ENCODE measurements around the gene SLC13A2.

Gene SLC13A2

GRCh38 chr17:28541439-28541838, 68.0 kb downstream of the SLC13A2 start:
- no peak for TF ChIP-seq ZNF37A (tag by site-specific recombination; IDR thresholded peaks at IDR 0.05)
- no peak for TF ChIP-seq ZNF664 (tag by site-specific recombination; IDR thresholded peaks at IDR 0.05)
- no peak for TF ChIP-seq BCL11B (tag by site-specific recombination; IDR thresholded peaks at IDR 0.05; ENCODE audit: low read depth)
- no peak for TF ChIP-seq ZNF768 (tag by site-specific recombination; IDR thresholded peaks at IDR 0.05)
- TF ChIP-seq KLF16 (tag by site-specific recombination; IDR thresholded peaks at IDR 0.05): no peak
- no peak for TF ChIP-seq KLF1 (tag by site-specific recombination; IDR thresholded peaks at IDR 0.05)
- TF ChIP-seq ZNF311 (tag by site-specific recombination; IDR thresholded peaks at IDR 0.05; ENCODE audit: borderline replicate concordance): no peak
- no peak for TF ChIP-seq INSM2 (tag by site-specific recombination; IDR thresholded peaks at IDR 0.05)
- TF ChIP-seq ZNF266 (tag by site-specific recombination; IDR thresholded peaks at IDR 0.05; ENCODE audit: low read depth): no peak
- TF ChIP-seq, protein P1, sequence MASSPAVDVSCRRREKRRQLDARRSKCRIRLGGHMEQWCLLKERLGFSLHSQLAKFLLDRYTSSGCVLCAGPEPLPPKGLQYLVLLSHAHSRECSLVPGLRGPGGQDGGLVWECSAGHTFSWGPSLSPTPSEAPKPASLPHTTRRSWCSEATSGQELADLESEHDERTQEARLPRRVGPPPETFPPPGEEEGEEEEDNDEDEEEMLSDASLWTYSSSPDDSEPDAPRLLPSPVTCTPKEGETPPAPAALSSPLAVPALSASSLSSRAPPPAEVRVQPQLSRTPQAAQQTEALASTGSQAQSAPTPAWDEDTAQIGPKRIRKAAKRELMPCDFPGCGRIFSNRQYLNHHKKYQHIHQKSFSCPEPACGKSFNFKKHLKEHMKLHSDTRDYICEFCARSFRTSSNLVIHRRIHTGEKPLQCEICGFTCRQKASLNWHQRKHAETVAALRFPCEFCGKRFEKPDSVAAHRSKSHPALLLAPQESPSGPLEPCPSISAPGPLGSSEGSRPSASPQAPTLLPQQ (tag by site-specific recombination; IDR thresholded peaks at IDR 0.05): no peak
- TF ChIP-seq, protein P2, sequence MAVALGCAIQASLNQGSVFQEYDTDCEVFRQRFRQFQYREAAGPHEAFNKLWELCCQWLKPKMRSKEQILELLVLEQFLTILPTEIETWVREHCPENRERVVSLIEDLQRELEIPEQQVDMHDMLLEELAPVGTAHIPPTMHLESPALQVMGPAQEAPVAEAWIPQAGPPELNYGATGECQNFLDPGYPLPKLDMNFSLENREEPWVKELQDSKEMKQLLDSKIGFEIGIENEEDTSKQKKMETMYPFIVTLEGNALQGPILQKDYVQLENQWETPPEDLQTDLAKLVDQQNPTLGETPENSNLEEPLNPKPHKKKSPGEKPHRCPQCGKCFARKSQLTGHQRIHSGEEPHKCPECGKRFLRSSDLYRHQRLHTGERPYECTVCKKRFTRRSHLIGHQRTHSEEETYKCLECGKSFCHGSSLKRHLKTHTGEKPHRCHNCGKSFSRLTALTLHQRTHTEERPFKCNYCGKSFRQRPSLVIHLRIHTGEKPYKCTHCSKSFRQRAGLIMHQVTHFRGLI (tag by site-specific recombination; IDR thresholded peaks at IDR 0.05): no peak
- no peak for TF ChIP-seq AEBP2 (tag by site-specific recombination; IDR thresholded peaks at IDR 0.05; ENCODE audit: borderline replicate concordance)
- no peak for TF ChIP-seq ZNF660 (tag by site-specific recombination; IDR thresholded peaks at IDR 0.05)
- no peak for TF ChIP-seq ZNF777 (tag by site-specific recombination; IDR thresholded peaks at IDR 0.05; ENCODE audit: borderline replicate concordance)
- no peak for TF ChIP-seq HOXA7 (CRISPR knock-in tag; IDR thresholded peaks at IDR 0.05; ENCODE audit: borderline replicate concordance)
- Histone ChIP-seq H3K4me1 (ENCODE audit: control insufficient read depth, insufficient read depth, low read length) (no peaks in the 10 kb centered on the region), H3K36me3 (ENCODE audit: control insufficient read depth in 2 of 2, insufficient read depth in 1 of 2, low read length in 2 of 2) (peaks cover 0 to 7% of the 10 kb centered on the region in 2 experiments; a peak in 1 of 3 replicates), H3K4me3 (ENCODE audit: low read depth, low read length) (no peak overlapping the region), H3K9me3 (ENCODE audit: control insufficient read depth, insufficient read depth, low read depth, low read length) (no peaks in the 10 kb centered on the region), H3K27ac (ENCODE audit: extremely low read depth, low read depth, low read length) (no peak overlapping the region)
- ChIA-PET POLR2A (interaction anchor here (0.7 kb wide), 1 partner anchor 9 kb away, joined by 4 read pairs; no protein-coding TSS in a partner anchor), CTCF (interaction anchor here (0.6 to 7.4 kb wide), 29 partner anchors 8 to 752 kb away, joined by 3 to 155 read pairs (median 5); partner anchors contain the start of genes FOXN1, POLDIP2 and UNC119)

DNA sequence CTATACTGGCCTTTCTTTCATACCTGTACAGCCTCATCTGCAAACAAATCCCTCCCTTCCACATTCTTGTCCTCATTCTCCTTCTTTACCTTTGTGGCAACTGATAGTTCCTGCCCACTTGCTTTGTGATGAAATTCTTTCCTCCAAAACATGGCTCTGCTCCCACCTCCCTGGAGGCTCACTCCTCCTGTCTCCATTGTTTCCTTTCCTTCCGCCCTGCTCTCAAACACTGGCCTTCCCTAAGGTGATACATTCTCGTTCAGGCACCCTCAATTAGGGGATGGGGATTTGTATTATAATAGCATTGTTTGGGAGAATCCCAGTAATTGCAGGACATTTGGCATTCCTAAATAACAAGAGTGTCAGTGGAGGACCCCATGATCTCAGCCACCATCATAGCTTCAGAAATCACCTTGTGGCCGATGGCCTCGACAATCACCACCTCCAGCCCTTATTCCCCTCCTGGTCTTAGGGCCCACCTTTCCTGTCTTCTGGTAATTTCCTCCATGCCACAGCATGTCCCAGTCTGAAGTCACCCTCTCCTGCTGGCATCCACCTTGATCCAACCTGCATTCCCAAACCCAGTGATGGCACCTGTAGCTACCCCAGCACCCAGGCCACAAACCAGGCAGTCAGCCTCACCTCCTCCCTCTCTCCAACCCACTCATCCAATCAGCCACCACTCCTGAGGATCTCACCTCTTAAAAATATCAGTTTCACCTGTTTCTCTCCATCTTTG, 71.1 kb downstream of the SLC13A2 start:
- Histone ChIP-seq H3K9me3 (ENCODE audit: control insufficient read depth, insufficient read depth, low read depth, low read length) (no peaks in the 10 kb centered on the region), H3K4me1 (ENCODE audit: control insufficient read depth, insufficient read depth, low read length) (no peaks in the 10 kb centered on the region), H3K27ac (ENCODE audit: extremely low read depth, low read depth, low read length) (no peak overlapping the region), H3K4me3 (ENCODE audit: low read depth, low read length) (no peak overlapping the region), H3K36me3 (ENCODE audit: control insufficient read depth in 2 of 2, insufficient read depth in 1 of 2, low read length in 2 of 2) (peaks cover 5 to 23% of the 10 kb centered on the region in 2 experiments; a peak in 2 of 3 replicates)
- POLR2A ChIA-PET: no interaction called here
- CTCF ChIA-PET: interaction anchor here (1.8 to 2.8 kb wide), 2 partner anchors 49 to 51 kb away, joined by 6 to 9 read pairs; no protein-coding TSS in a partner anchor
- TF ChIP-seq SCRT2 (tag by site-specific recombination; IDR thresholded peaks at IDR 0.05) (peak; percentile 70; the same call in 1 of the 2 replicates), PRDM6 (tag by site-specific recombination; IDR thresholded peaks at IDR 0.05) (no peak), ZBTB48 (tag by site-specific recombination; IDR thresholded peaks at IDR 0.05) (no peak), KLF16 (tag by site-specific recombination; IDR thresholded peaks at IDR 0.05) (no peak), SCRT1 (tag by site-specific recombination; IDR thresholded peaks at IDR 0.05; ENCODE audit: borderline replicate concordance) (0 out of 2 replicates have a peak, but pooled peaks have one; percentile 28), ZFP3 (tag by site-specific recombination; IDR thresholded peaks at IDR 0.05; ENCODE audit: low read depth) (no peak), KLF8 (tag by site-specific recombination; IDR thresholded peaks at IDR 0.05) (no peak)

All from HEK293 (cell line).